ENCODE data around the gene SYT1. TPM values are rescaled to one million over a fixed set of nuclear protein-coding genes. Genes with fewer than 3 reads are reported as not detected.

The SYT1 gene
- total and polyA plus RNA-seq, 9 donors, result 0.45 to 18.3 (median 9.7) TPM

DNA sequence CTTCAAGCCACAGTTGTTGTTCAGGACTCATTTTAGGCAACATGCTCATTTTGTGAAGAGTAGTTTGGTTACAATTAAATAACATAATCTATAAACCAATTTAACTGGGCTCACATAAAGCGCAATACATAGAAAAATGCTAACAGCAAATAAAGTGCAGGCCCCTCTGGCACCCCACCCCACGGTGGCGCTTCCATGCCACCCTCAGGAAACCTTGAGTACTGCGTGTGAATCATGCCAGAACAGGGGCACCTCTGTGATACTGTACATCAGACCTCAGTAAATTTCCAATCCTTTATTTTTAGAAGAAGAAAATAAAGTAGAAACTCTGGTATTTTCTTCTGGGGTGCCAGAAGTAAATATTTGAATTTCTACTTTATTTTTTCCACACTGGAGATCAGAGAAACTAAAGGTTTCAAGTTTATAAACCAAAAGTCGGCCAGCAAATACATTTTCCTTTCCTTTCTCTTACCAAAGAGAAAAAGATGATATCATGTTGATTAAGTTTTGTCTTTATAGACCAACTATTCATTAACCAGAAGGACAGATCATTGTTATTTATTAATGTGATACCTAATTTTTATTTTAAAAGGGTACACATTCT is 509.4 kb downstream of the SYT1 start:
- Histone ChIP-seq H3K36me3 (no peaks in the 10 kb centered on the region), H3K4me1 (ENCODE audit: insufficient read depth) (no peaks in the 10 kb centered on the region), H3K9me3 (no peaks in the 10 kb centered on the region), H3K27me3 (no peaks in the 10 kb centered on the region), H3K27ac (no peak overlapping the region), H3K4me3 (no peak overlapping the region)
- intact Hi-C loops (cut with DNase I), result no loop called here
- WGBS, 3 donors, result 47 to 67% (median 57%) methylated on average over 5 of the region's 5 CpGs
- TF ChIP-seq CTCF (IDR thresholded peaks at IDR 0.05) (peak in 2 of 3 donors; percentile 23 to 26), POLR2A (IDR thresholded peaks at IDR 0.05) (no peak), EP300 (IDR thresholded peaks at IDR 0.05) (no peak)
- DNase-seq, result peak in 3 of 5 donors; percentile 25 to 40 (median 38)

DNA sequence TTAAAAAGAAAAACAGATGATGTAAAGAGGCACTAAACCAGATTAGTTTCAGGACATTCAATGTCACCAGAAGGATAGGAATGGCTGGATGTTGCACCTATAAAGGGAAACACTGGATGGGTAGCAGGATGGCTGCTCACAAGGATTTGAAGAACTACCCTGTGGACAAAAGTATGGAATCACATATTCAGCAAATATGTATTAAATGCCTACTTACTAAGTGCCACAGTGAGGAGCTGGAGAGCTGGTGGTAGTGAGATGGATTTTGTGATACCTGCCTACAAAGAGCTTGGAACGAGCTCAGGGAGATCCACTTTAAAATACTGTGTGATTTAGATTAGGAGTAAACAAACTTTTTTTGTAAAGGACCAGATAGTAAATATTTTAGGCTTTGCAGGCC is 510.0 kb downstream of the SYT1 start:
- H3K9me3 ChIP-seq, result no peaks in the 10 kb centered on the region
- intact Hi-C loops (cut with DNase I), result no loop called here
- no peaks in the 10 kb centered on the region for H3K36me3 ChIP-seq
- no peaks in the 10 kb centered on the region for H3K27me3 ChIP-seq
- DNase-seq, result no peak
- 77 to 94% (median 80%) methylated on average over 1 of the region's 1 CpG for WGBS, 3 donors
- H3K4me1 ChIP-seq (ENCODE audit: insufficient read depth), result no peaks in the 10 kb centered on the region
- no peak overlapping the region for H3K27ac ChIP-seq
- no peak overlapping the region for H3K4me3 ChIP-seq
- TF ChIP-seq EP300 (IDR thresholded peaks at IDR 0.05) (no peak), CTCF (IDR thresholded peaks at IDR 0.05) (no peak), POLR2A (IDR thresholded peaks at IDR 0.05) (no peak)

GRCh38 chr12:79375050-79375449 is 510.5 kb downstream of the SYT1 start:
- TF ChIP-seq POLR2A (IDR thresholded peaks at IDR 0.05) (no peak), EP300 (IDR thresholded peaks at IDR 0.05) (no peak), CTCF (IDR thresholded peaks at IDR 0.05) (no peak)
- no peak for DNase-seq
- Histone ChIP-seq H3K27me3 (no peaks in the 10 kb centered on the region), H3K27ac (no peak overlapping the region), H3K9me3 (no peaks in the 10 kb centered on the region), H3K36me3 (no peaks in the 10 kb centered on the region), H3K4me1 (ENCODE audit: insufficient read depth) (no peaks in the 10 kb centered on the region), H3K4me3 (no peak overlapping the region)
- WGBS, 3 donors, result 82 to 89% (median 84%) methylated on average over 6 of the region's 6 CpGs
- intact Hi-C loops (cut with DNase I), result no loop called here

DNA sequence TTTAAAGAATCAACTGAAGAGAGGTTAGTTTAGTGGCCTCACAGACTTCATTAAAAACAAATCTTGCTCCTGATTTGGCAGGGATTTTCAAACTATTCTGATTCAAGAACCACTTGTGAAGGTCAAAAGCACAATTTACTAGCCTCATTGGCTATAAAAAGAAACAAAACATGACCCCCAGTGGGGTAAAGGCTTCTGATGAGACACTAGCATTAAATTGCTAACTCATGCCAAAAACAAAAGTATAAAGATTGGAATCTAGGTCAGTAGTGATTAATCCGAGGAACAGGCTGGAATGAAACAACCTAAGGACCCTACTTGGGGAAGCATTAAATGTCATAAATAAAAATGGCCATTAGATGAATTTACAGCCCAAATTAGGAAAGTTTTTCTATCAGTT is 513.9 kb downstream of the SYT1 start:
- no peak for DNase-seq
- no peak for TF ChIP-seq EP300 (IDR thresholded peaks at IDR 0.05)
- TF ChIP-seq POLR2A (IDR thresholded peaks at IDR 0.05), result no peak
- no peak for TF ChIP-seq CTCF (IDR thresholded peaks at IDR 0.05)
- no peak overlapping the region for H3K4me3 ChIP-seq
- no peaks in the 10 kb centered on the region for H3K36me3 ChIP-seq
- no peaks in the 10 kb centered on the region for H3K4me1 ChIP-seq (ENCODE audit: insufficient read depth)
- H3K9me3 ChIP-seq, result no peaks in the 10 kb centered on the region
- intact Hi-C loops (cut with DNase I), result no loop called here
- no peak overlapping the region for H3K27ac ChIP-seq
- H3K27me3 ChIP-seq, result no peaks in the 10 kb centered on the region
- 41 to 62% (median 53%) methylated on average over 1 of the region's 1 CpG for WGBS, 3 donors
